Measurements from ENCODE around the gene LNX1.

The LNX1 gene

GRCh38 chr4:53619431-53619830, 28.1 kb upstream of the LNX1 start:
- Histone ChIP-seq H3K9ac (ENCODE audit: low read length) (no peak overlapping the region), H3K4me3 (ENCODE audit: low read length) (no peak overlapping the region), H3K36me3 (ENCODE audit: control insufficient read depth, low read depth, low read length) (no peaks in the 10 kb centered on the region), H3K27me3 (ENCODE audit: control insufficient read depth, insufficient read depth, low read length) (no peaks in the 10 kb centered on the region), H3K27ac (ENCODE audit: low read length) (no peak overlapping the region), H3K9me3 (ENCODE audit: control insufficient read depth, low read depth, low read length) (no peaks in the 10 kb centered on the region), H3K4me1 (ENCODE audit: control insufficient read depth, low read depth, low read length) (no peaks in the 10 kb centered on the region)

DNA sequence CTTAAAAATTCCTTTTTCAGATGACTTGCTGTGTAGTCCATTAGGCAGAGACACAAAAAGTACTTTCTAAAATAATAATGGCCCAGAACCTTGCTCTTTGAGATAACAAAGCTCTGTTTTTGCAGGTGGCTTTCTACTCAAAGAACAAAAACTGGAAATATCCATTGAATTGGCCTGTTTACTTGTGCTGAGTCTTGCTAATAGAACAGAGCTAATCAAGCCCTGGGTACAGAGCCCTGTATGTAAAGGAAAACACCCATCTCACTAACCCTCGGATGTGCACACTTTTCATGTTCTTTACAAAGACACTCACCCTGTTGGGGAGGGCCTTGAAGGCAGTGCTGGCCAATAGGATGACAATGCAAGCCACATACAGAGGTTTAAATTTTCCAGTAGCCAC, 27.0 kb upstream of the LNX1 start:
- no peaks in the 10 kb centered on the region for H3K4me1 ChIP-seq (ENCODE audit: control insufficient read depth, low read depth, low read length)
- no peak overlapping the region for H3K9ac ChIP-seq (ENCODE audit: low read length)
- H3K36me3 ChIP-seq (ENCODE audit: control insufficient read depth, low read depth, low read length): no peaks in the 10 kb centered on the region
- no peaks in the 10 kb centered on the region for H3K27me3 ChIP-seq (ENCODE audit: control insufficient read depth, insufficient read depth, low read length)
- no peak overlapping the region for H3K4me3 ChIP-seq (ENCODE audit: low read length)
- H3K27ac ChIP-seq (ENCODE audit: low read length): no peak overlapping the region
- no peaks in the 10 kb centered on the region for H3K9me3 ChIP-seq (ENCODE audit: control insufficient read depth, low read depth, low read length)

DNA sequence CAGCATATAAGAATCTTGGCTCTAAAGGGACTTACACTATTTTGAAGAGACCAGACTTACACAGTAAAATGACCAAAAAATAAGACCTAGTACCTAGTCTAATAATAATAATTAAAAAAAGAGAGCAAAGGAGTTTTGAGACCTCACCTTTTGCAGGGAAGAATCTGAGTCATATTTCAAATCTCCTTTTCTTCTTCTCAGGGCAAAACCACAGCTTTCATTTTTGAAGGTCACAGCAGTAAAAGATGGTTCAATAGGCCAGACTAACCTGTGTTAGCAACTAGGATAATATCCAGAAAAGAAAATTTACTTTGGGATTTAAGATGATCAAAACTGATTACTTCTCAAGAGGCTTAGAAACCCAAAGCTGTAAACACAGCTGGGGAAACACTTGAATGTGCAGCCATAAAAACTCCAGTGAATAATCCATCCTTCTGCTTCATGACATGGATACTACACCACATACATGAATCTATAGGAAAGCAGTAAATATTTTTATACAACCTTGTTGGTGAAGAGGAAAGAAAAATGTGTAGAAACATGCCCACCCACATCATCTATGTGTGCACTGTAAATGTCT, 25.9 kb upstream of the LNX1 start:
- Histone ChIP-seq H3K4me1 (ENCODE audit: control insufficient read depth, low read depth, low read length) (no peaks in the 10 kb centered on the region), H3K4me3 (ENCODE audit: low read length) (no peak overlapping the region), H3K27me3 (ENCODE audit: control insufficient read depth, insufficient read depth, low read length) (no peaks in the 10 kb centered on the region), H3K9me3 (ENCODE audit: control insufficient read depth, low read depth, low read length) (no peaks in the 10 kb centered on the region), H3K27ac (ENCODE audit: low read length) (no peak overlapping the region), H3K9ac (ENCODE audit: low read length) (no peak overlapping the region), H3K36me3 (ENCODE audit: control insufficient read depth, low read depth, low read length) (no peaks in the 10 kb centered on the region)

DNA sequence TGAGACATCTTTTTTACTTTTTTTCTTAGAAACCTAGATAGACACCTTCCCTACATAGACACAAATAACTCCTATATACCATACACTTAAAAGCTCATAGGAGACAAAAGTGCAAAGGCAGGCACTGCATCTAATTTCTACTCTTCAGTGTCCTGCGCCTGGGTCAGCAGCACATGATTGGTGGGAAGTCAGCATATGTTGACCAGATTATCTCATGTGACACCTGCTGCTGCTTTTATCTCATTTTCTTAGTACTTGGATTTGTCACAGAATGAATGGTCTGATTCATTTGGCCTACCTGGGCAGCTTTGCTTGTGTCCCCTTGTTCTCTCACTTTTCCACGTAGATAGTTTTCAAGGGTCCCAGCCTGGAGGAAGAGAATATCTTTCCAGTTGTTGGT, 24.9 kb upstream of the LNX1 start:
- H3K27ac ChIP-seq (ENCODE audit: low read length): no peak overlapping the region
- H3K36me3 ChIP-seq (ENCODE audit: control insufficient read depth, low read depth, low read length): no peaks in the 10 kb centered on the region
- H3K27me3 ChIP-seq (ENCODE audit: control insufficient read depth, insufficient read depth, low read length): no peaks in the 10 kb centered on the region
- H3K9me3 ChIP-seq (ENCODE audit: control insufficient read depth, low read depth, low read length): no peaks in the 10 kb centered on the region
- H3K4me1 ChIP-seq (ENCODE audit: control insufficient read depth, low read depth, low read length): no peaks in the 10 kb centered on the region
- H3K9ac ChIP-seq (ENCODE audit: low read length): no peak overlapping the region
- H3K4me3 ChIP-seq (ENCODE audit: low read length): no peak overlapping the region

GRCh38 chr4:53614591-53614990, 23.3 kb upstream of the LNX1 start:
- H3K36me3 ChIP-seq (ENCODE audit: control insufficient read depth, low read depth, low read length): no peaks in the 10 kb centered on the region
- no peaks in the 10 kb centered on the region for H3K27me3 ChIP-seq (ENCODE audit: control insufficient read depth, insufficient read depth, low read length)
- no peak overlapping the region for H3K9ac ChIP-seq (ENCODE audit: low read length)
- no peak overlapping the region for H3K4me3 ChIP-seq (ENCODE audit: low read length)
- H3K27ac ChIP-seq (ENCODE audit: low read length): no peak overlapping the region
- H3K4me1 ChIP-seq (ENCODE audit: control insufficient read depth, low read depth, low read length): no peaks in the 10 kb centered on the region
- no peaks in the 10 kb centered on the region for H3K9me3 ChIP-seq (ENCODE audit: control insufficient read depth, low read depth, low read length)

GRCh38 chr4:53613428-53613827, 22.1 kb upstream of the LNX1 start:
- no peaks in the 10 kb centered on the region for H3K27me3 ChIP-seq (ENCODE audit: control insufficient read depth, insufficient read depth, low read length)
- H3K9ac ChIP-seq (ENCODE audit: low read length): no peak overlapping the region
- H3K36me3 ChIP-seq (ENCODE audit: control insufficient read depth, low read depth, low read length): no peaks in the 10 kb centered on the region
- no peaks in the 10 kb centered on the region for H3K9me3 ChIP-seq (ENCODE audit: control insufficient read depth, low read depth, low read length)
- no peaks in the 10 kb centered on the region for H3K4me1 ChIP-seq (ENCODE audit: control insufficient read depth, low read depth, low read length)
- H3K4me3 ChIP-seq (ENCODE audit: low read length): no peak overlapping the region
- no peak overlapping the region for H3K27ac ChIP-seq (ENCODE audit: low read length)

DNA sequence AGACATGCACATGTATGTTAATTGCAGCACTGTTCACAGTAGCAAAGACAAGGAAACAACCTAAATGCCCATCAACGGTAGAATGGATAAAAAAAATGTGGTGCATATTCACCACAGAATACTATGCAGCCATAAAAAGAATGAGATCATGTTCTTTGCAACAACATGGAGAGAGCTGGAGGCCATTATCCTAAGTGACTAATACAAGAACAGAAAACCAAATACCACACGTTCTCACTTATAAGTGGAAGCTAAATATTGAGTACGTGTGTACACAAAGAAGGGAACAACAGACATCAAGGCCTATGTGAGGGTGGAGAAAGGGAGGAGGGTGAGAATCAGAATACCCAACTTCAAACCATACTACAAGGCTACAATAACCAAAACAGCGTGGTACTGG, 17.4 kb upstream of the LNX1 start:
- no peaks in the 10 kb centered on the region for H3K4me1 ChIP-seq (ENCODE audit: control insufficient read depth, low read depth, low read length)
- H3K9me3 ChIP-seq (ENCODE audit: control insufficient read depth, low read depth, low read length): no peaks in the 10 kb centered on the region
- no peaks in the 10 kb centered on the region for H3K27me3 ChIP-seq (ENCODE audit: control insufficient read depth, insufficient read depth, low read length)
- H3K9ac ChIP-seq (ENCODE audit: low read length): no peak overlapping the region
- H3K36me3 ChIP-seq (ENCODE audit: control insufficient read depth, low read depth, low read length): no peaks in the 10 kb centered on the region
- H3K4me3 ChIP-seq (ENCODE audit: low read length): no peak overlapping the region
- no peak overlapping the region for H3K27ac ChIP-seq (ENCODE audit: low read length)

GRCh38 chr4:53608242-53608641, 17.0 kb upstream of the LNX1 start:
- H3K36me3 ChIP-seq (ENCODE audit: control insufficient read depth, low read depth, low read length): no peaks in the 10 kb centered on the region
- H3K27me3 ChIP-seq (ENCODE audit: control insufficient read depth, insufficient read depth, low read length): no peaks in the 10 kb centered on the region
- no peaks in the 10 kb centered on the region for H3K9me3 ChIP-seq (ENCODE audit: control insufficient read depth, low read depth, low read length)
- H3K9ac ChIP-seq (ENCODE audit: low read length): no peak overlapping the region
- no peak overlapping the region for H3K4me3 ChIP-seq (ENCODE audit: low read length)
- no peak overlapping the region for H3K27ac ChIP-seq (ENCODE audit: low read length)
- H3K4me1 ChIP-seq (ENCODE audit: control insufficient read depth, low read depth, low read length): no peaks in the 10 kb centered on the region

DNA sequence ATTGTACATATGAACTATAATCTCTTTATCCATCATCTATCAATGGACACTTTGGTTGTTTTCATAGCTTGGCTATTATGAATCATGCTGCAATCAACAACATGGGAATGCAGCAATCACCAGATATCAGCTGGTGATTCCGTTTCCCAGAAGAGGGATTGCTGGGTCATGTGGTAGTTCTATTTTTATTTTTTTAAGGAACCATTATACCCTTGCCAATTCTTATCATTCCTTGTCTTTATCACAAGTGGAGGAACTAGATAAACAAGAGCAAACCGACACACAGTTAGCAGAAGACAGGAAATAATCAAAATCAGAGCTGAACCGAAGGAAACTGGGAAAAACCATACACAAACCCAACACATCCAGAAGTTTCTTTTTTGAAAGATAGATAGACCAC, 14.5 kb upstream of the LNX1 start:
- no peak overlapping the region for H3K9ac ChIP-seq (ENCODE audit: low read length)
- H3K27me3 ChIP-seq (ENCODE audit: control insufficient read depth, insufficient read depth, low read length): no peaks in the 10 kb centered on the region
- H3K9me3 ChIP-seq (ENCODE audit: control insufficient read depth, low read depth, low read length): no peaks in the 10 kb centered on the region
- no peaks in the 10 kb centered on the region for H3K36me3 ChIP-seq (ENCODE audit: control insufficient read depth, low read depth, low read length)
- no peak overlapping the region for H3K27ac ChIP-seq (ENCODE audit: low read length)
- no peaks in the 10 kb centered on the region for H3K4me1 ChIP-seq (ENCODE audit: control insufficient read depth, low read depth, low read length)
- no peak overlapping the region for H3K4me3 ChIP-seq (ENCODE audit: low read length)

- Histone ChIP-seq H3K27me3 (ENCODE audit: control insufficient read depth, insufficient read depth, low read length) (no peaks in the 10 kb centered on the region), H3K4me1 (ENCODE audit: control insufficient read depth, low read depth, low read length) (no peaks in the 10 kb centered on the region), H3K9ac (ENCODE audit: low read length) (no peak overlapping the region), H3K9me3 (ENCODE audit: control insufficient read depth, low read depth, low read length) (no peaks in the 10 kb centered on the region), H3K36me3 (ENCODE audit: control insufficient read depth, low read depth, low read length) (no peaks in the 10 kb centered on the region), H3K27ac (ENCODE audit: low read length) (no peak overlapping the region), H3K4me3 (ENCODE audit: low read length) (no peak overlapping the region)
Observed at GRCh38 chr4:53602390-53602789, 11.1 kb upstream of the LNX1 start.

DNA sequence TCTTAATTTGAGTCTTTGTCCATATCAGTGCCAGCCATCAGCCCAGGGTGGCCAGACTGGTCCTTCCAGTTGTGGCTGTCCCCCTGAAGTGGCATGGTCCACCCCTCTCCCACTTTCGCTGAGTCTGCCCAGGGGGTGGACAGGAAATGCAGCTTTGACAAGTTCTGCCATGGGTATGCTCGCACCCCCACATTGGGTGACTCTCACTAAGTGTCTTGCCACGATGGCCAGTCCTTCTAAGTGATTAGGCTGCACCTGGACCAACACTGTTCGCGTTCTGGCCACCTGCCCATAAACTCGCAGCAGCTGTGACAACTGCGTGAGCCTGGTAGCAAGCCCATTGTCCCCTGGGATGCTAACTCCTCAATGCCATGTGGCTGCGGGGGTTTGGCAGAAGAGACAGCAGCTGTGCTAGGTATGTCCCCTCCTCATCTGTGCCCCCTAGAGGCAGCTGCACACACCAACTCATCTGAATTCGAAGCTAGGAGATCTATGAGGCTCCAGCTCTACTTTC, 10.0 kb upstream of the LNX1 start:
- H3K4me1 ChIP-seq (ENCODE audit: control insufficient read depth, low read depth, low read length): no peaks in the 10 kb centered on the region
- no peak overlapping the region for H3K4me3 ChIP-seq (ENCODE audit: low read length)
- H3K36me3 ChIP-seq (ENCODE audit: control insufficient read depth, low read depth, low read length): no peaks in the 10 kb centered on the region
- no peaks in the 10 kb centered on the region for H3K9me3 ChIP-seq (ENCODE audit: control insufficient read depth, low read depth, low read length)
- H3K9ac ChIP-seq (ENCODE audit: low read length): no peak overlapping the region
- H3K27ac ChIP-seq (ENCODE audit: low read length): no peak overlapping the region
- no peaks in the 10 kb centered on the region for H3K27me3 ChIP-seq (ENCODE audit: control insufficient read depth, insufficient read depth, low read length)

DNA sequence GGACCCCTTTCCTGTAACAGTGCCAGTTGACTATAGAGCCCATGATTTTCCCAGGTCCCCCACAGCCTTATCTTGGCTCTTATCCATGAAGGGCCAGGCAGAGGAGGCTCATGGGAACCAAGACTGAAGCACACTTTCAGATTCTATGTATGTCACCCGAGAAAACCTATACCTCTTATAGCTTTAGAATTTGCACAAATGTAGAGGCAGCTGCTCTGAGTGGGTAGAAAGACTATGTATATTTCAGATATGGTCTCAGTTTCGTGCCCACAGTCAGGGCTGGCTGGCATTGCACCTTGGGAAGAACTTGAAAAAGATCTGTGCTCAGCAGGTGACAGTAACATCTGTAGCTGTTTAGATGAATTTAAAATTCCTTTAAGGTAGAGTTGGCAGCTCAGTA, 8.3 kb upstream of the LNX1 start:
- Histone ChIP-seq H3K27ac (ENCODE audit: low read length) (no peak overlapping the region), H3K36me3 (ENCODE audit: control insufficient read depth, low read depth, low read length) (no peaks in the 10 kb centered on the region), H3K4me1 (ENCODE audit: control insufficient read depth, low read depth, low read length) (peaks cover 4% of the 10 kb centered on the region), H3K9ac (ENCODE audit: low read length) (no peak overlapping the region), H3K9me3 (ENCODE audit: control insufficient read depth, low read depth, low read length) (no peaks in the 10 kb centered on the region), H3K4me3 (ENCODE audit: low read length) (no peak overlapping the region), H3K27me3 (ENCODE audit: control insufficient read depth, insufficient read depth, low read length) (no peaks in the 10 kb centered on the region)

Data from iPS-18a (cell line).